OCI-M2 (cell line): Measurements from ENCODE around the gene MAD1L1.

Source experiments
- DNase-seq: peaks from one replicate; lab custom pipeline; 2025; ENCODE audit not compliant: unreplicated experiment; lab: John Stamatoyannopoulos, UW

MAD1L1 gene

GRCh38 chr7:2033586-2034135, 199.1 kb downstream of the MAD1L1 start:
- DNase-seq: no peak

DNA sequence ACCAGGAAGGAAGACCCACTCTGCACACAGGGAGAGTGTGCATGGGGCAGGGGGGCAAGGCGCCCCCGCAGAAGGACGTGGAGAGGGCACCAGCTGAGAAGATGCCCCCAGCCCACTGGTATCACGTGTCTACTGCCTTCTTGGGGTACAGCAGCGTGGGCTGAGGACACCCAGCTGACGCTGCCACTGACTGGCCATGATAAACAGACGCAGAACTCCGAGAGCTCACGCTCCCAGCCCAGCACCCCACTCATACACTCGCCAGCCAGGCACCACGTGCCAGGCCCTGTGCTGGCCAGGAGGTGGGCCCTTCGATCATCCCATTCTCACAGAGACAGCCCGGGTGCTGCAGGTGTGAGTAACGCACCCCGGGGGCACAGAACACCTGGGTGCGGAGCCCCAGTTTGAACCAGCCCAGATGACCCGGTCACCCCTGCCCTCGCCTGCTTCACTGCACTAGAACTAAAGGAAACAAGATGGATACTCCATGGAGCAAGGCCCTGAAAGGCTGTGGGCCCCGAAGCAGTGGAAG, 199.8 kb downstream of the MAD1L1 start:
- no peak for DNase-seq

DNA sequence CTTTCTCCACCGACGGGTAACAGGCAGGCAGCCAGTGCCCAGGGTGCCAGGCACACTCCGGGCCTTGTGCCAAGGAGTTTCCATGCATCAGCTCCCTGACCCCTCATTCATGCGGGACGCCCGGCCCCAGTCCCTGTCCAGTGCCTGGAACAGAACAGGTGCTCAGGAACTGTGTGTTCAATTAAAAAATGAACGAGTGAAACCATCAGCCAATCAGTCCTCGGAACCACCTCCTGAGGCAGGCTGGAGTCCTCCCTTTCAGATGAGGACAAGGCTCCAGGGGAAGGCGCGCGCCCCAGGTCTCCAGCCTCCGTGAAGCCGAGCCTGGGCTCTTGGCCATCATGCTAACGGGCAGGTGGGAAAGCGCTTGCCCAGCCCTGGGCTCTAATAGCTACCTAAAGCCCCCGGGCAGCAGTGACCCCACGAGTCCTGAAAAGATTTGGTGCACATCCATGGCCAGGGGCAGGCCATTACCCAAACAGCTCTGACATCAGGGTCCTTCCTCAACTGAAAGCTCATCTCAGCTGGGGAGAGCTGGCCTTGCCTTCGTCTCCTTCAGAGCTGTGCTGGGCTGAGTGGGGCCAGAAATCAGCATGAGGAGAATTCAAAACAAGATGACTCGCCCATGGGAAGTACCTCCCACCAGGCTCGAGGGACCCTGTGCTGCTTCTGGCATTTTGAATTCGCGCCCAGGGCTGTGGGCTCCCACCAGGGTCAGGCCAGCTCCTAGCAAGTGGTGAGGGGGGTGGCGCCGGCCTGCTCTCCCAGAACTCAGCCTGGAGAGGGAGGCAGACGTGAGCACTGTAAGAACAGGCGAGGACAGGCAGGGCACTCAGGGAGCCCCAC, 200.5 kb downstream of the MAD1L1 start:
- no peak for DNase-seq

DNA sequence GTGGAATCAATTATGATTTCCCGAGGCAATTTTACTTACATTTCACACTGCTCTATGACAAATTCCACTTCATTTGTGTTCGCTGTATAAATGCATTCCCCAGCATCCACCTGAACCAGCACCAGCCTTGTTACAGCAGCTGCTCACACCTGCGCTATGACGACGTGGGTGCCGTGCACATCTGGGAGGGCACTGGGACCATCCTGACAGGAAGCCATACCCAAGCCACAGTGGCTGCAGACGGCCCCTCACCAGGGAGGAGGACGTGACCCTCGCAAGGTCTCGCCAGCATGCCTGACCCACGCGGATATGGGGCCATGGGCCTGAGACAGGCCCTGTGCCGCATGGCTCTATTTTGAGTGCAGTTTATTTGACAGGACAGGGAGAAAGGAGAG, 201.3 kb downstream of the MAD1L1 start:
- DNase-seq: no peak

- no peak for DNase-seq
Measured at GRCh38 chr7:2030475-2031450, 202.0 kb downstream of the MAD1L1 start.

GRCh38 chr7:2029936-2030335, 202.8 kb downstream of the MAD1L1 start:
- DNase-seq: no peak

GRCh38 chr7:2029211-2029905, 203.4 kb downstream of the MAD1L1 start:
- no peak for DNase-seq

GRCh38 chr7:2028733-2029132, 204.0 kb downstream of the MAD1L1 start:
- DNase-seq: no peak

- DNase-seq: no peak
Measured at GRCh38 chr7:2025188-2025587, 207.6 kb downstream of the MAD1L1 start.

DNA sequence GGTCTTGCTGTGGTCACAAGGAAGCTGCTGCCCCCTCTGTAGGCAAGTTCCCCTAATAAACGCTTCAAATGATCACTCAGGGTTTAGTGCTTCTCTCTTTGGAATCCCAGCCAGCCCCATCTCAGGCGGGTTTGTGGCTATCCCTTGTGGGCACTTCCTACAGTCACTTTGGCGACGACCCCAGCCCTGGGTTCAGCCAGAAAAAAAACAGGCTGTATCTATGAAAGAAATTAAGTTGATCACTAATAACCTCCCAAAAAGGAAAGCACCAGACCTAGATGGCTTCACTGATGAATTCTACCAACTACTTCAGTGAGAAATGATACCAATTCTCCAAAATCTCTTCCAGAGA, 208.2 kb downstream of the MAD1L1 start:
- DNase-seq: no peak

DNA sequence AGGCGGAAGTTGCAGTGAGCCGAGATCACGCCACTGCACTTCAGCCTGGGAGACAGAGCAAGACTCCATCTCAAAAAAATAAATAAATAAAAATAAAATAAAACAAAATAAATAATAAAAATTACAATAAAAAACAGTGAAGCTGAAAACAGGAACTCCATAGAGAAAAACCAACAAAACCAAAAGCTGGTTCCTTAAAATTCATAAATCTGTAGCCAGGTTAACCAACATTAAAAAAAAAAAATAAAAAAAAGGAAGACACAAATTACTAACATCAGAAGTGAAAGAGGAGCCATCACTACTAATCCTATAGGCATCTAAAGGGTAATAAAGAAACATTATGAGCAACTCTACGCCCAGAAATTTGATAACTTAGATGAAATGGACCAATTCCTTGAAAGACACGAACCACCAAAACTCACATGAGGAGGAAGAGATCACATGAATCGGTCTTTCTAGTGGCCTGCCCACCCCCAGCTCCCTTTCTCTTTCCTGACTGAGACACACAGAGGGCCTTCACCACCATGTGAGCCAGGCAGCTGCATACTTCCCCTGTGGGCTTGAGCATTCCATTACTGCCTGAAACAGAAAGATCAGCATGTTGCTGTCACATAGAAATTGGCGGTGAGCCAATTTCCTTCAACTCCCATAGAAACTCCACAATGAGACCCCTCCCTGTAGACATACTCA, 208.7 kb downstream of the MAD1L1 start:
- DNase-seq: no peak

DNA sequence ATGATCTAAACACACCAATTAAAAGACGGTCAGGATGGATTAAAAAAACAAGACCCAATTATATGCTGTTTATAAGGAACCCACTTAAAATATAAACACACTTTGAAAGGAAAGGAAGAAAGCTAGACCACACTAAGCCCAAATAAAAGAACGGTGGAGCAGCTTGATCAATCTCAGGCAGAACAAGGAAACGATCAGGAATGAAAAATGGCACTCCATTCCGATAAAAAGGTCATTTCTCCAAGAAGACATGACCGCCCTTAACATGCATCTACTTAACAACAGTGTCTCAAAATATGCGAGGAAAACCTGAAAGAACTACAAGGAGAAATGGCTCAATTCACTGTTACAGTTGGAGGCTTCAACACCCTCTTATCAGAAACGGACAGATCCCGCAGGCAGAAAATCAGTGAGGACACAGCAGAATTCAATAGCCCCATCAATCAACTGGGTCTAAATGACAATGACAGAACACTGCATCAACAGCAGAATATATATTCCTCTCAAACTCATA, 210.0 kb downstream of the MAD1L1 start:
- DNase-seq: peak; percentile 39

DNA sequence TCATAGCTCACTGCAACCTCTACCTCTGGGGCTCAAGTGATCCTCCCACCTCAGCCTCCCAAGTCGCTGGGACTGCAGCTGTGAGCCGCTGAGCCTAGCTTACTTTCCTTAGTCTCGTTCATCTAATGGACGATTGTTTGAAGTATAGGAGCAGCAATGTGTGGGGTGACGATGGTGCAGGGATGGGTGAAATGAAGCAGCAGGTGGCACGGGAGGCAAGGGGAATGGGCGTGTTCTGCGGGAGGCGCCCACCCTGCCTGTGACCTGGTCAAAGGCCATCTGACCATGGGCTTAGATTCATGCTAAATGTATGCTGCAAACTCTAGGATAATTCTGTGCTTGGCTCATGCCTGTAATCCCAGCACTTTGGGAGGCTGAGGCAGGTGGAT, 210.7 kb downstream of the MAD1L1 start:
- no peak for DNase-seq

DNA sequence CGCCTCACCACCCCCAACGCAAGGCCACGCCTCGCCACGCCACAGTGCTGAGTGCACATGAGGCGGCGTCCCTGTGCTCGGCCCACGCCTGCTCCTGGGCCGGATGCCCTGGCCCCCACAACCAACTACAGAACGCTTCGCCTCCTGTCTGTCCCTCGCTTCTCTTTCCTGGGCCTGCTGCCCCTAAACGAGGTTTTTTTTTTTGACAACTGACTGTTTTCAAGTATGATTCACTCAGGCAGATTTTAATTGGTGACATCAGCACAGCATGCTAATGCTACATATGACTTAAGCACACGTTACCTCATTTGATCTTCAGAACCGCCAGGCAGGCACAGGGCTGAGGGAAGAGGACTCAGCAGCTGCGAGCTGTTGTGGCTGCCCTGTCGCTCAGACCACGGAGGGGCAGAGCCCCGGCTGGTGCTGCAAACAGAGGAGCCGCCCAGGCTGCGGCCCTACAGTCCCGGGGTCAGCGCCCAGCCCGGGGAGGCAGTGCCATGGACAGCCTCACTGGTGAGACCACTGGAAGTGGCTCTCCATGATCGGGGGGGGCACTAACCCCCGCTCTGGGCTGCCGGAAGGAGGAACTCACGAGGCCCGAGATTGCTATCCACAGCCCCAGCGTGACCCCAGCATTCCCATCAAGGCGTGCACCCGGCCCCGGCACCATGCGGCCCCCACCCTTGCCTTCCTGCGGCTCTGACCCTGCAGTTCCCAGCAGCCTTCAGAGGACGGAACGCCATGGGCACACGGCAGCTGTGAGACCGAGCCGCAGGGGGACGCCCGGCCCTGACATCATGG, 212.8 kb downstream of the MAD1L1 start:
- no peak for DNase-seq

GRCh38 chr7:2019461-2019710, 213.4 kb downstream of the MAD1L1 start:
- no peak for DNase-seq

DNA sequence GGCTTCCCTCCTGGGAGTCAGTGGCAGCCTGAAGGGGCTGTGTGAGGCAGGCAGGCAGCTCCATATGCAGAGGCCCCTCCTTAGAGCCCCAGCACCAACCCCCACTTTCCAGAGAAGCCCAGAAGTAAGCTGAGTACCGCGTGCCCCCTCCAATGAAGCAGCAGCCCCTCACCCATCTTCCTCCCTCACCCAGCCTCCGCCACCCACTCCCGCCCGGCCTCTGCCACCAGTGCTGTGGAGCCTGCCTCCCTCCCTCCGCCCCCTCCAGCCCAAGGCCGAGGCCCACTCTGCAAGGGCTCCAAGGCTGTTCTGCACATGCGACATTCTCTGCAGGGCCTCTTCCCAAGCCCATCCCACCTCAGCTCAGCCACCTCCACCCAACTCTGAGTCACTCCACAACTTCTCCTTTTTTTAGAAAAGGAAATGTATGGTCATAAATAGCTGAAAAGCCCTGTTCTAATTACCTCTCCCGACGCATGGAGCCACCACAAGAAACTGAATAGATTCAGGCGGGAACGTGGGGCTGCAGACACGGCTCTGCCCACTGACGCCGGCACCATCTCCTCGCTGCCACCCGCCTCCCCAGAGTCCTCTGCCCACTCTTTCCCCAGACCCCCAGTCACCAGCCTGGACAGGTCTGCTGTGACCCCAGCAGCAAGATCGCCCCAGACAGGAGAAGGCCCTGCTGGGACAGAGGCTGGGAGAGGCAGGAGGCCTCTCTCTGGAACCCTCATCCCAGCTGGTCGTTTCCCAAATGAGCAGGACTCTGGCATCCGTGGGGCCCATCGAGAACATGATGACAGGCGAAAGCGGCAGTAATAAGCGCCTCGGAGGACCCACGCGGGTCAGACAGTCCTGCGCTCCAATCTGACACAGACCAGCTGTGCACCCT, 213.9 kb downstream of the MAD1L1 start:
- DNase-seq: no peak

DNA sequence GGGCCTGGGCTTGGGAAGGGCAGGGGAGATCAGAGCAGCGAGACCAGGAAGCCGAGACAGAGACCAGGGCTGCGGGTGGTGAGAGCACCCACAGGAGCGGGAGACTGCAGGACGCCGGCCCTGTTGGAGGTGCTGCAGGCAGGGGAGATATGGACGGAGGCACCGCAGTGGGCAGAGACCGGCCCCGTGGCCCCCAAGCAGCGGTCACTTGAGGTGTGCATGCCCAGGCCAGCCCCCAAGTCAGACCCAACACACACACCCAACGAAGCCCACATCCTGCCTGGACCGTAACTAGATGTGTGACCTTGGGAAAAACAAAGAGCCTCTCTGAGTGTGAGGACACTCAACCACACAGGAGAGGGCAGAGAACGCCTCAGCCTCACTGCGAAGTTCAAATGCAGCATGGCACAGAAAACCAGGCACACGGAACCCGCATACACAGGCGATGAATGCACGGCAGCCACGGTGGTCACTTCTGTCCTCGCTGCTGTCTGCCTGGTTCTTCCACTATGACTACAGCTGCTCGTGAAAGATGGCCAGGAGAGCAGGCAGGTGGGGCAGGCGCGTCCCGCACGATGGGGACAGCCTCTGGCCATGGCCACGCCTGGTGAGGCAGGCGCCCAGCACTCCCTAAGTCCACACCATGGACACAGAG, 214.7 kb downstream of the MAD1L1 start:
- no peak for DNase-seq

- DNase-seq: no peak
Measured at GRCh38 chr7:2017481-2017891, 215.3 kb downstream of the MAD1L1 start.
